HepG2 (cell line): ENCODE results near the gene ANLN. TPM values are rescaled to one million over a fixed set of nuclear protein-coding genes. Genes with fewer than 3 reads are reported as not detected.

Experiments
- CEBPZ ChIP-seq: IDR thresholded peaks from 2 replicates; pipeline ENCODE4 v1.6.1; 2012; ENCODE audit warnings: low read length, improper control_type of control experiment
- HIC2 ChIP-seq: sonication (generic); formaldehyde crosslinking; IDR thresholded peaks from 2 replicates; pipeline ENCODE4 v1.9.0; 2022; ENCODE audit warnings: low read depth, missing genetic modification reagents
- HINFP ChIP-seq: sonication (generic); formaldehyde crosslinking; IDR thresholded peaks from 2 replicates; pipeline ENCODE4 v1.4.0; 2020; ENCODE audit warnings: low read depth, mild to moderate bottlenecking, missing genetic modification reagents
- SIN3B ChIP-seq: fragments of 150-350 bp; IDR thresholded peaks from 2 replicates; pipeline ENCODE4 v1.6.1; 2014; ENCODE audit warnings: low read length
- TERF1 ChIP-seq: sonication (generic); formaldehyde crosslinking; IDR thresholded peaks from 2 replicates; pipeline ENCODE4 v1.8.0; 2022; ENCODE audit warnings: mild to moderate bottlenecking, missing genetic modification reagents, moderate library complexity
- XRCC5 ChIP-seq: fragments of 200-400 bp; formaldehyde crosslinking; optimal IDR thresholded peaks from 2 replicates; pipeline ENCODE3; 2017; ENCODE audit warnings: mild to moderate bottlenecking, low read length
- ZFYVE20 ChIP-seq: sonication (generic); formaldehyde crosslinking; IDR thresholded peaks from 2 replicates; pipeline ENCODE4 v1.8.0; 2023; ENCODE audit warnings: low read depth, mild to moderate bottlenecking, moderate library complexity, missing genetic modification reagents, borderline replicate concordance
- ZNF382 ChIP-seq: sonication (generic); formaldehyde crosslinking; IDR thresholded peaks from 2 replicates; pipeline ENCODE4 v1.5.0; 2020; ENCODE audit warnings: missing genetic modification reagents, mild to moderate bottlenecking, borderline replicate concordance
- ZNF503 ChIP-seq: sonication (generic); formaldehyde crosslinking; IDR thresholded peaks from 2 replicates; pipeline ENCODE4 v1.4.0; 2020; ENCODE audit warnings: missing genetic modification reagents
- ZNF512 ChIP-seq: sonication (generic); formaldehyde crosslinking; IDR thresholded peaks from 2 replicates; pipeline ENCODE4 v1.4.0; 2020; ENCODE audit warnings: mild to moderate bottlenecking, missing genetic modification reagents
- ZNF747 ChIP-seq: sonication (generic); formaldehyde crosslinking; IDR thresholded peaks from 2 replicates; pipeline ENCODE4 v1.8.1; 2023; ENCODE audit warnings: missing genetic modification reagents, mild to moderate bottlenecking, borderline replicate concordance
- ZNF800 ChIP-seq: sonication (generic); formaldehyde crosslinking; IDR thresholded peaks from 2 replicates; pipeline ENCODE4 v1.4.0; 2020; ENCODE audit warnings: missing genetic modification reagents
- ZSCAN12 ChIP-seq: sonication (generic); formaldehyde crosslinking; IDR thresholded peaks from 2 replicates; pipeline ENCODE4 v1.9.0; 2021; ENCODE audit warnings: mild to moderate bottlenecking, missing genetic modification reagents
- polyA plus RNA-seq, 8 experiments: library from polyadenylated mRNA; depleted of rRNA in 3 of 8; stranded (reverse) in 7 of 8; unstranded in 1 of 8; fragments of >200 nt; fragmentation: Illumina TruSeq in 4 of 8; extraction: Trizol in 4 of 8; gene quantifications; 2 replicates each; pipeline versions ENCODE4 v1.2.1 to v1.2.3, GENCODE V29; 2011 to 2016; ENCODE audit warnings: low read depth in 4 of 8, missing spikeins in 1 of 8, mixed read lengths in 1 of 8; ENCODE audit not compliant: insufficient read depth in 1 of 8
- total RNA-seq, 5 experiments: library from RNA; depleted of rRNA; stranded (reverse); fragments of >200 nt; fragmentation: Illumina TruSeq; extraction: Trizol; gene quantifications; 2 replicates each; pipeline ENCODE4 v1.2.3, GENCODE V29; 2016; ENCODE audit warnings: low read depth in 1 of 5

Gene ANLN
- total and polyA plus RNA-seq, 2 of the 13 experiments (the other 11 are each of a cell fraction or from before 2014, with no cell fraction given) = 20.0 to 72.0 TPM

GRCh38 chr7:36390199-36391090 is 783 bp downstream of the ANLN start (continued):
- no peak for TF ChIP-seq ZNF512 (CRISPR knock-in tag)
- no peak for TF ChIP-seq HINFP (CRISPR knock-in tag)
- no peak for TF ChIP-seq TERF1 (CRISPR knock-in tag)
- no peak for TF ChIP-seq ZNF747
- no peak for TF ChIP-seq ZNF382 (CRISPR knock-in tag)
- no peak for TF ChIP-seq SIN3B
- TF ChIP-seq ZNF800 = 0 out of 2 replicates have a peak, but pooled peaks have one; percentile 8
- TF ChIP-seq ZNF503 (CRISPR knock-in tag) = no peak
- TF ChIP-seq ZFYVE20 = no peak
- TF ChIP-seq CEBPZ = no peak
- TF ChIP-seq HIC2 (CRISPR knock-in tag) = 0 out of 2 replicates have a peak, but pooled peaks have one; percentile 48
- TF ChIP-seq ZSCAN12 = no peak
- TF ChIP-seq XRCC5 = no peak
